ENCODE measurements around the gene MUC6. TPM values are rescaled to one million over a fixed set of nuclear protein-coding genes. Genes with fewer than 3 reads are reported as not detected.

MUC6 gene
- total RNA-seq, 1 experiment from 2014 or later: not detected

GRCh38 chr11:1062075-1062820, 25.7 kb upstream of the MUC6 start:
- no peak for DNase-seq
- peaks cover 12 to 14% of the 10 kb centered on the region in 2 experiments; a peak in 3 of 4 replicates for H3K4me1 Mint-ChIP-seq

More at GRCh38 chr11:1062075-1062820, 25.7 kb upstream of the MUC6 start:
- H2BK5ac ChIP-seq (ENCODE audit: insufficient read length, low read length): no peak overlapping the region
- H3T11ph ChIP-seq (ENCODE audit: low read length): no peak overlapping the region
- H3K23ac ChIP-seq (ENCODE audit: insufficient read length, low read depth, low read length): no peak overlapping the region
- peaks cover 10 to 19% of the 10 kb centered on the region in 2 experiments for H3K9me3 Mint-ChIP-seq
- H2BK12ac ChIP-seq (ENCODE audit: insufficient read length, low read depth, low read length): no peak overlapping the region
- no peaks in the 10 kb centered on the region for H3K27me3 ChIP-seq (ENCODE audit: insufficient read depth, low read length)
- H4K91ac ChIP-seq (ENCODE audit: insufficient read length, low read depth, low read length): no peak overlapping the region
- peaks cover 38% of the 10 kb centered on the region for H3K27me3 Mint-ChIP-seq (ENCODE audit: low read depth)
- H3K27ac ChIP-seq (ENCODE audit: insufficient read length, low read depth, low read length): no peak overlapping the region
- H3K4me3 Mint-ChIP-seq: no peak overlapping the region
- H2AK5ac ChIP-seq (ENCODE audit: insufficient read length, low read length): no peak overlapping the region
- TF ChIP-seq, protein P1, sequence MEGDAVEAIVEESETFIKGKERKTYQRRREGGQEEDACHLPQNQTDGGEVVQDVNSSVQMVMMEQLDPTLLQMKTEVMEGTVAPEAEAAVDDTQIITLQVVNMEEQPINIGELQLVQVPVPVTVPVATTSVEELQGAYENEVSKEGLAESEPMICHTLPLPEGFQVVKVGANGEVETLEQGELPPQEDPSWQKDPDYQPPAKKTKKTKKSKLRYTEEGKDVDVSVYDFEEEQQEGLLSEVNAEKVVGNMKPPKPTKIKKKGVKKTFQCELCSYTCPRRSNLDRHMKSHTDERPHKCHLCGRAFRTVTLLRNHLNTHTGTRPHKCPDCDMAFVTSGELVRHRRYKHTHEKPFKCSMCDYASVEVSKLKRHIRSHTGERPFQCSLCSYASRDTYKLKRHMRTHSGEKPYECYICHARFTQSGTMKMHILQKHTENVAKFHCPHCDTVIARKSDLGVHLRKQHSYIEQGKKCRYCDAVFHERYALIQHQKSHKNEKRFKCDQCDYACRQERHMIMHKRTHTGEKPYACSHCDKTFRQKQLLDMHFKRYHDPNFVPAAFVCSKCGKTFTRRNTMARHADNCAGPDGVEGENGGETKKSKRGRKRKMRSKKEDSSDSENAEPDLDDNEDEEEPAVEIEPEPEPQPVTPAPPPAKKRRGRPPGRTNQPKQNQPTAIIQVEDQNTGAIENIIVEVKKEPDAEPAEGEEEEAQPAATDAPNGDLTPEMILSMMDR (conservative IDR thresholded peaks at IDR 0.05): no peak
- H3K18ac ChIP-seq (ENCODE audit: insufficient read length, low read depth, low read length): no peak overlapping the region
- H3K4me1 ChIP-seq (ENCODE audit: insufficient read depth, low read length): no peaks in the 10 kb centered on the region
- H3K14ac ChIP-seq (ENCODE audit: insufficient read depth, low read length): no peak overlapping the region
- no peak overlapping the region for H2AFZ ChIP-seq (ENCODE audit: low read length)
- no peaks in the 10 kb centered on the region for H3K79me2 ChIP-seq (ENCODE audit: insufficient read depth, low read length)
- H3K79me1 ChIP-seq (ENCODE audit: insufficient read depth, low read depth, low read length, poor library complexity, severe bottlenecking): no peaks in the 10 kb centered on the region
- H4K20me1 ChIP-seq (ENCODE audit: control insufficient read depth, insufficient read depth, insufficient read length): no peaks in the 10 kb centered on the region
- H3K27ac Mint-ChIP-seq: no peak overlapping the region
- H3K9me3 ChIP-seq (ENCODE audit: control insufficient read depth, low read depth, low read length): no peaks in the 10 kb centered on the region
- no peak overlapping the region for H2BK15ac ChIP-seq (ENCODE audit: low read depth, low read length)
- H3K23me2 ChIP-seq (ENCODE audit: insufficient read length, low read depth, low read length, poor library complexity, severe bottlenecking): no peaks in the 10 kb centered on the region
- H4K8ac ChIP-seq (replicated peaks; ENCODE audit: insufficient read length, low read depth, low read length): no peak overlapping the region
- no peaks in the 10 kb centered on the region for H3K36me3 Mint-ChIP-seq (ENCODE audit: insufficient read depth in 1 of 3, low read depth in 3 of 3)
- WGBS (ENCODE audit: extremely low coverage, insufficient read length, low lambda C conversion rate): no CpG with 5 or more reads among the region's 9 CpGs
- no peak overlapping the region for H3K9ac ChIP-seq (ENCODE audit: extremely low read depth, insufficient read length, low read length)
- H3K4me2 ChIP-seq (ENCODE audit: insufficient read depth, insufficient read length, low read length): no peak overlapping the region
- no peak overlapping the region for H4K5ac ChIP-seq (ENCODE audit: insufficient read length, low read depth, low read length)
- H2BK120ac ChIP-seq (ENCODE audit: low read depth, low read length, poor library complexity, severe bottlenecking): no peak overlapping the region
- no peak overlapping the region for H3K4ac ChIP-seq (ENCODE audit: low read depth, low read length)
- H3K56ac ChIP-seq (ENCODE audit: insufficient read length, low read depth, low read length): no peak overlapping the region
- H2BK20ac ChIP-seq (ENCODE audit: low read depth, low read length, poor library complexity, severe bottlenecking): no peak overlapping the region

Measured in H9 (cell line).